SK-N-MC (cell line): Measurements from ENCODE around the gene SOS2.
"Not testable (repeated sequence)": the region's sequence is repeated elsewhere in the genome, so short reads cannot be mapped to it uniquely, and the experiment has no call there.

Source experiments
- DNase-seq: peaks from one replicate; pipeline ENCODE4 v3.0.0-alpha.2; 2011; ENCODE audit warnings: low read depth, low spot score
- H3K27ac ChIP-seq: fragments of 200-600 bp; sonication (generic); 2 replicates; pipeline ENCODE4 v1.5.1; 2016; ENCODE audit warnings: mixed run types
- H3K36me3 ChIP-seq: fragments of 200-600 bp; sonication (generic); 2 replicates; pipeline ENCODE4 v1.6.1; 2017; ENCODE audit warnings: antibody characterized with exemption, low read length, mixed read lengths; ENCODE audit not compliant: insufficient read depth
- H3K4me3 ChIP-seq: fragments of 200-600 bp; sonication (generic); 2 replicates; pipeline ENCODE4 v1.5.1; 2016
- H3K9ac ChIP-seq: fragments of 200-600 bp; sonication (generic); 2 replicates; pipeline ENCODE4 v1.8.0; 2017; ENCODE audit warnings: mixed run types, mixed read lengths; ENCODE audit not compliant: insufficient read length
- H3K9me3 ChIP-seq: fragments of 200-600 bp; sonication (generic); 2 replicates; pipeline ENCODE4 v1.6.1; 2017; ENCODE audit warnings: low read depth, mild to moderate bottlenecking, antibody characterized with exemption, low read length, moderate library complexity, mixed read lengths
- EZH2 ChIP-seq: fragments of 200-600 bp; sonication (generic); IDR thresholded peaks from one replicate; pipeline ENCODE4 v1.6.1; 2017; ENCODE audit warnings: antibody characterized with exemption
- FOXP2 ChIP-seq: optimal IDR thresholded peaks from 2 replicates; pipeline ENCODE3; 2011; ENCODE audit warnings: mild to moderate bottlenecking, moderate library complexity; ENCODE audit not compliant: insufficient read depth; ENCODE audit errors: extremely low read length, control extremely low read depth
- POLR2AphosphoS5 ChIP-seq: IDR thresholded peaks from 2 replicates; pipeline ENCODE4 v1.6.1; 2012; ENCODE audit warnings: mild to moderate bottlenecking, low read depth, low read length, borderline replicate concordance

The SOS2 gene

GRCh38 chr14:50082784-50083466 lies 148.5 kb downstream of the SOS2 start:
- peak overlapping the region; percentile 96 for H3K27ac ChIP-seq

GRCh38 chr14:50082308-50082742 lies 149.1 kb downstream of the SOS2 start:
- H3K9me3 ChIP-seq, result no peaks in the 10 kb centered on the region
- H3K36me3 ChIP-seq, result no peaks in the 10 kb centered on the region
- peak overlapping the region; percentile 73 for H3K4me3 ChIP-seq
- DNase-seq, result no peak
- peak overlapping the region; percentile 67 for H3K9ac ChIP-seq
- peak overlapping the region; percentile 96 for H3K27ac ChIP-seq
- TF ChIP-seq EZH2 (no peak), FOXP2 (no peak), POLR2AphosphoS5 (no peak)

More at GRCh38 chr14:50082784-50083466, 148.5 kb downstream of the SOS2 start:
- no peak for TF ChIP-seq POLR2AphosphoS5
- TF ChIP-seq EZH2, result no peak
- no peak for TF ChIP-seq FOXP2
- no peaks in the 10 kb centered on the region for H3K9me3 ChIP-seq
- H3K9ac ChIP-seq, result peak overlapping the region; percentile 67
- no peaks in the 10 kb centered on the region for H3K36me3 ChIP-seq
- no peak for DNase-seq
- H3K4me3 ChIP-seq, result no peak overlapping the region

DNA sequence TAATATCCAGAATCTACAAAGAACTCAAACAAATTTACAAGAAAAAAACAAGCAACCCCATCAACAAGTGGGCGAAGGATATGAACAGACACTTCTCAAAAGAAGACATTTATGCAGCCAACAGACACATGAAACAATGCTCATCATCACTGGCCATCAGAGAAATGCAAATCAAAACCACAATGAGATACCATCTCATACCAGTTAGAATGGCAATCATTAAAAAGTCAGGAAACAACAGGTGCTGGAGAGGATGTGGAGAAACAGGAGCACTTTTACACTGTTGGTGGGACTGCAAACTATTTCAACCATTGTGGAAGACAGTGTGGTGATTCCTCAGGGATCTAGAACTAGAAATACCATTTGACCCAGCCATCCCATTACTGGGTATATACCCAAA lies 152.3 kb downstream of the SOS2 start:
- DNase-seq, H3K9me3 ChIP-seq, H3K9ac ChIP-seq, H3K36me3 ChIP-seq, H3K4me3 ChIP-seq, H3K27ac ChIP-seq: not testable (repeated sequence)

- H3K36me3 ChIP-seq, DNase-seq, H3K4me3 ChIP-seq, H3K9me3 ChIP-seq, H3K27ac ChIP-seq, H3K9ac ChIP-seq: not testable (repeated sequence)
Observed at GRCh38 chr14:50073663-50074062, 157.7 kb downstream of the SOS2 start.

DNA sequence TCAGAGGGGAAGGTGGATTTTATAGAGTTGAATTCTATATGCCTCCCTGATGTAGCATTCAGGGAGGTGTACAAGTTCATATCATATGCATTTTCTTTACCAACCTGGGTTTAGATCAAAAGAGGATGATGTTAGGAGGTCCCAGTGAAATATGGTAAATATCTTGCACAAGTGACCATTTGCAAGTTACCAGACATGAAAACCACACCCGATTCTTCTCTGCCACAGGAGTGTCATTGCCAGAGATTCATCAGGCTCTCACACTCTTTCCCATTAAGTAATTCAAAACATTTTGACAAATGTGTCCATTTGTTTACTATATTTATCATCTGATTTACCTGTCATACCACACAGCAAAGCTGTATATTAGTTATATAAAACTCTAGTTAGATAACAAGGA lies 159.0 kb downstream of the SOS2 start:
- TF ChIP-seq FOXP2, result no peak
- no peak for TF ChIP-seq EZH2
- no peak for TF ChIP-seq POLR2AphosphoS5
- Histone ChIP-seq H3K9ac (no peak overlapping the region), H3K36me3 (no peaks in the 10 kb centered on the region), H3K27ac (no peak overlapping the region), H3K4me3 (no peak overlapping the region), H3K9me3 (no peaks in the 10 kb centered on the region)
- no peak for DNase-seq

GRCh38 chr14:50070840-50071548 lies 160.4 kb downstream of the SOS2 start:
- TF ChIP-seq POLR2AphosphoS5 (no peak), FOXP2 (no peak), EZH2 (no peak)
- Histone ChIP-seq H3K9ac (no peak overlapping the region), H3K4me3 (no peak overlapping the region), H3K9me3 (no peaks in the 10 kb centered on the region), H3K27ac (no peak overlapping the region), H3K36me3 (no peaks in the 10 kb centered on the region)
- no peak for DNase-seq

DNA sequence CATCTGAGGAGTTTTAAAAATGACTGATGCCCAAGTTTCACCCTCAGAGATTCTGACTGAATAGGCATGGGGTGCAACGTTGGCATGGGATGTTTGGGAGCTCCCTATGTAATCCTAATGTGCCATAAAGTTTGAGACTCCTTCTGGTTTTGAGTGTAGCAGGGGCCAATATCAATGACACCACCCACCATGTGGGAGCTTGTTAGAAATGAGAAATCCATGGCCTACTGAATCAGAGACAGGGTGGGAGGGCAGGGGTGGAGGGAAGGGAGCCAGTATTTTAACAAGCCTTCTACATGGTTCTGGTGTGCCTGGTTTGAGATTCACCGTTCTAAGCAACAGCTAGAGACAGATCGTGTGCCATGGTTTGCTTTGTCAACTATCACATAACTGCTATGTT lies 161.1 kb downstream of the SOS2 start:
- TF ChIP-seq FOXP2, result no peak
- TF ChIP-seq EZH2, result no peak
- TF ChIP-seq POLR2AphosphoS5, result no peak
- H3K9me3 ChIP-seq, result no peaks in the 10 kb centered on the region
- no peak overlapping the region for H3K9ac ChIP-seq
- no peak overlapping the region for H3K4me3 ChIP-seq
- peak overlapping the region; percentile 82 for H3K27ac ChIP-seq
- H3K36me3 ChIP-seq, result no peaks in the 10 kb centered on the region
- DNase-seq, result no peak

GRCh38 chr14:50069325-50069724 lies 162.1 kb downstream of the SOS2 start:
- TF ChIP-seq POLR2AphosphoS5 (no peak), FOXP2 (no peak), EZH2 (no peak)
- Histone ChIP-seq H3K9me3 (no peaks in the 10 kb centered on the region), H3K4me3 (no peak overlapping the region), H3K27ac (no peak overlapping the region), H3K36me3 (no peaks in the 10 kb centered on the region), H3K9ac (no peak overlapping the region)
- DNase-seq, result no peak

- Histone ChIP-seq H3K9me3 (no peaks in the 10 kb centered on the region), H3K9ac (no peak overlapping the region), H3K4me3 (no peak overlapping the region), H3K27ac (no peak overlapping the region), H3K36me3 (no peaks in the 10 kb centered on the region)
- DNase-seq, result no peak
- no peak for TF ChIP-seq FOXP2
Observed at GRCh38 chr14:50068496-50068895, 162.9 kb downstream of the SOS2 start.
